Superior temporal gyrus (tissue), 1 donor: ENCODE measurements around the gene ENO1.
A peak's percentile ranks its signal among the peaks of the same experiment; 100 is the strongest.
"Not testable (repeated sequence)": the region's sequence is repeated elsewhere in the genome, so short reads cannot be mapped to it uniquely, and the experiment has no call there.

ENCODE experiments used
- DNase-seq: peaks from one replicate; pipeline ENCODE4 v3.0.0-alpha.2; 2016; ENCODE audit errors: extremely low spot score

Gene ENO1

GRCh38 chr1:8896775-8897174, 18.3 kb upstream of the ENO1 start:
- DNase-seq = not testable (repeated sequence)

- DNase-seq = no peak
Measured at GRCh38 chr1:8892026-8892425, 13.5 kb upstream of the ENO1 start.

GRCh38 chr1:8891401-8891800, 12.9 kb upstream of the ENO1 start:
- no peak for DNase-seq

DNA sequence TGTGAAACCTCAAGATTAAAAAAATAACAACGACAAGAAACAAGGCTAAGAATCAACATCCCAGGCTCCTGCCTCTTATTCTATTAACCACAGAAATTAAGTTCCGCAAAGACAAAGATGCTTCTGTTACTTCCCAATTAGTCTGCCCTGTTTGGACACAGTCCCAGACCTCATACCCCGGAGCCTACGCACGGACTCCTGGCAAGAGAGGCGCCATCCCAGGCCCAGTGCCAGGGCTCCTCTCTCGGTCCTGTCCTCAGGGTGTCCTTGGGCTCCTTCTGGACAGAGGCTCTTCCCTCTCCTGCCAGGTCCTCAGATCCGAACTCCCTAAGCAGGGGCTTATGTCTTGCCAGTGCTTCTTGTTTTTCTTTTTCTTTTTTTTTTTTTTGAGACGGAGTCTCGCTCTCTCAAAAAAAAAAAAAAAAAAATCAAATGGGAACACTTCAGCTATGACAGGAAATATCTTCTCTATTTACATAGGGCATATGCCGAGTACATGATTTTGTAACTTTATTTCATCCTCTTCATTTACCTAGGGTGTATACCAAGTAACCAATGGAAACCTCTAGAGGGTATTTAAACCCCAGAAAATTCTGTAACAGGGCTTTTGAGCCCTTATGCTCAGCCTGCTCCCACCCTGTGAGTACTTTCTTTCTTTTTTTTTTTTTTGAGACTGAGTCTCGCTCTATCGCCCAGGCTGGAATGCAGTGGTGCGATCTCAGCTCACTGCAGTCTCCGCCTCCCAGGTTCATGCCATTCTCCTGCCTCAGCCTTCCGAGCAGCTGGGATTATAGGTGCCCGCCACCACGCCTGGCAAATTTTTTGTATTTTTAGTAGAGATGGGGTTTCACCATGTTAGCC, 11.7 kb upstream of the ENO1 start:
- DNase-seq = peak; percentile 72

GRCh38 chr1:8889103-8889846, 10.8 kb upstream of the ENO1 start:
- DNase-seq = no peak

DNA sequence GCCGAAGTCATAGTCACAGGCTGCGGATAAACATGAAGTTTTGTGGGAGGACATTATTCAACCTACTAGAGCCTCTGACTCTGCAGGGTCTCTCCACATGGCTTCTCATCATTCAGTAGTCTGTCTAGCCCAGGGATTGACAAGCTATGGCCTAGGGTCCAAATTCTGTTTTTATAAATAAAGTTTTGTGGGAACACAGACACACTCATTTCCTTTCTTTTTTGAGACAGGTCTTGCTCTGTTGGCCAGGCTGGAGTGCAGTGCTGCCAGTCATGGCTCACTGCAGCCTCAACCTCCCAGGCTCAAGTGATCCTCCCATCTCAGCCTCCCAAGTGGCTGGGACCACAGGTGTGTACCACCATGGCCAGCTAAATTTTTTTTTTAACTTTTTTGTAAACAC, 8.1 kb upstream of the ENO1 start:
- DNase-seq = no peak

DNA sequence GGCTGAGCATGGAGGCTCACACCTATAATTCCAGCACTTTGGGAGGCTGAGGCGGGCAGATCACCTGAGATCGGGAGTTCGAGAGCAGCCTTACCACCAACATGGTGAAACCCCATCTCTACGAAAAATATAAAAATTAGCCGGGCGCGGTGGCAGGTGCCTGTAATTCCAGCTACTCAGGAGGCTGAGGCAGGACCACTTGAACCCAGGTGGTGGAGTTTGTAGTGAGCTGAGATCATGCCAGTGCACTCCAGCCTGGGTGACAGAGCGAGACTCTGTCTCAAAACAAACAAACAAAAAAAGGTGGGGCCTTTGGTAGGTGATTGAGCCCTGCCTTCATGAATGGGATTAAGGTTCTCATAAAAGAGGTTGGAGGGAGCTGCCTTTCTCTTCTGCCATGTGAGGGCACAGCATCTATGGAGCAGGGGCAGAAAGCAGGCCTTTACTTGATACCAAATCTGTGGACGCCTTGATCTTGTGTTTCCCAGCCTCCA, 7.6 kb upstream of the ENO1 start:
- not testable (repeated sequence) for DNase-seq

DNA sequence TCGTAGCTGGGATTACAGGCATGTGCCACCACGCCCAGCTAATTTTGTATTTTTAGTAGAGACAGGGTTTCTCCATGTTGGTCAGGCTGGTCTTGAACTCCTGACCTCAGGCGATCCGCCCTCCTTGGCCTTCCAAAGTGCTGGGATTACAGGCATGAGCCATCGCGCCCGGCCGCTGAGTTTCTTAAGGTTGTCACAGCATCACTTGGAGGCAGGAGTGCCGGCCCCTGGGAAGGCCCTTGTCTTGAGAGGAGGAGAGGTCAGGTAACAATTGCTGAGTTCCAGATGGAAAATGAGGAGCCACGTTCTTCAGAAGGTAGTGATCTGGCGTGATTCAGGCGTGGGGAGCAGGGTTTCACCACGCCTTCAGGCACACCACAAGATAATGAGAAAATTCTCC, 5.6 kb upstream of the ENO1 start:
- not testable (repeated sequence) for DNase-seq

GRCh38 chr1:8883491-8883890, 5.0 kb upstream of the ENO1 start:
- DNase-seq = no peak

DNA sequence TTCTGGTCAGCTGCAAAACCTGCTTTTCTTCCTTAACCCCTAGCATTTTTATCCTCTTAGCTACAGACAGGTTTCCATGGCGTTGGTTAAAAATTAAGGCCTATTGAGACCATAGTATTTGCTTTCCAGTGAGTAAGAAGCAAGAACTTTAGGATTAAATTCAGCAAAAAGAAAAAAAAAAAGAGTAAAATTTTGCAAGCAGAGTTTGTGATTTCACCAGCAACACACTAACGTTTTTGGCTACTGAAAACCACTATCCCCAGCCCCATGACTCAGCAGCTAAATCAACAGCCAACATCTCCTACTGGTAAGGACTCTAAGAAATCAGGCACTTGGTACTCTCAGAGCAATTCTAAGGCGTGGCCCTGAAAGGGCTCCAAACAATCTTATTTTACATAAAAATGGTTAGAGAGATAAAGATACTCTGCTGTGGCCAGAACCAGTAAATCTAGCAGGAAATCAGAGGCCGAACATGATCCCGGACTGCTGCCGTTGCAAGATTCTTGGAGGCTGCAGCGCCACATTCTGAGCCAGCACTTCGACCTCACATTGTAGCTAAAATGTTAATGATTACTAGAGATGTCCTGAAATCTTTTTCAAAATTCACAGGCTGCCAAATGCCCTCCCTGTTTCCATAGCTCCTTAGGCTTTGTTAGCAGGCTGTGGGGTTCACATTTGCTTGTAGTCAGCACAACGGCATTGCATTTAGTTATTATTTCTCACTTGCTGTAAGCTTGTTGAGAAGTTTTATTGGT, 1.6 kb upstream of the ENO1 start:
- peak; percentile 58 for DNase-seq

DNA sequence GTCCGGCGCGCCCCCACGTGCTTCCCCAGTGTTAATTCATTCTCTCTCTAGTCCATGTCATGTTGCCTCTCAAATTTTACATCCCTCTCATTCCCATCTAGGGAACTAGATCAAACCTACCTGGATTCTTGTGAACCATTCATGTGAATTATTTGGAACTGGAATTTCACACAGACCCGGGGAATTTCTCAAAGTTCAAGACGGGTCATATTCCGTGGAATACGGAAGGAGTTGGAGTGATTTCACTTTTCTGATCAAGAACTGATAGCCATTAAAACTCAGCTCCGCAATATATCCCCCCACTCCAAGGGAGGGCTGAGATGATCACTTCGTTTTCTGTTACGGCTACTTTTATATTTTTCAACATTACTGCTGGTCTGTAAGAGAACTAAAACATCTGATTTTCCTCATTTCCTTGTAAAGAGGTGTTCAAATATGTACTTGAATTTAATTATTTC, 1.0 kb upstream of the ENO1 start:
- DNase-seq = no peak

- peak; percentile 99 for DNase-seq
Measured at GRCh38 chr1:8878698-8879463, 395 bp upstream of the ENO1 start.

DNA sequence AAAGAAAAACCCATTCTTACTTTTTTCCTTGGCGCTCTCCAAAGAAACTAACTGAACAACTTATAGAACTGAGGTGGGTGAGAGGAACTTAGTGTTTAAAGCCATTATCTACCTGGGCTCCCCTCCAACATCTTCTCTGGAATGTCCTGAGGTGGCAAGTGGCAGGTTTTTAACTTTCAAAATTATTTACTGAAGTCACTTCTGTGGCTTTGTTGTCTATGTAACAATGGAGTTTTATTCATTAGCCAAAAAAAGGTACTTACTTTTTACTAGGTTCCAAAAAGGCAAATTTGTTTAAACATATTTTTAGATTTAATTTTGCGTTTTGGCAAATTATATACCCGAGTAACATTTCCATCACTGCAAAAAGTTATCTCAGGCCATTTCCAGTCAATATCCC, 2.4 kb downstream of the ENO1 start:
- DNase-seq = no peak

GRCh38 chr1:8875216-8875861, 3.1 kb downstream of the ENO1 start:
- DNase-seq = peak; percentile 75

DNA sequence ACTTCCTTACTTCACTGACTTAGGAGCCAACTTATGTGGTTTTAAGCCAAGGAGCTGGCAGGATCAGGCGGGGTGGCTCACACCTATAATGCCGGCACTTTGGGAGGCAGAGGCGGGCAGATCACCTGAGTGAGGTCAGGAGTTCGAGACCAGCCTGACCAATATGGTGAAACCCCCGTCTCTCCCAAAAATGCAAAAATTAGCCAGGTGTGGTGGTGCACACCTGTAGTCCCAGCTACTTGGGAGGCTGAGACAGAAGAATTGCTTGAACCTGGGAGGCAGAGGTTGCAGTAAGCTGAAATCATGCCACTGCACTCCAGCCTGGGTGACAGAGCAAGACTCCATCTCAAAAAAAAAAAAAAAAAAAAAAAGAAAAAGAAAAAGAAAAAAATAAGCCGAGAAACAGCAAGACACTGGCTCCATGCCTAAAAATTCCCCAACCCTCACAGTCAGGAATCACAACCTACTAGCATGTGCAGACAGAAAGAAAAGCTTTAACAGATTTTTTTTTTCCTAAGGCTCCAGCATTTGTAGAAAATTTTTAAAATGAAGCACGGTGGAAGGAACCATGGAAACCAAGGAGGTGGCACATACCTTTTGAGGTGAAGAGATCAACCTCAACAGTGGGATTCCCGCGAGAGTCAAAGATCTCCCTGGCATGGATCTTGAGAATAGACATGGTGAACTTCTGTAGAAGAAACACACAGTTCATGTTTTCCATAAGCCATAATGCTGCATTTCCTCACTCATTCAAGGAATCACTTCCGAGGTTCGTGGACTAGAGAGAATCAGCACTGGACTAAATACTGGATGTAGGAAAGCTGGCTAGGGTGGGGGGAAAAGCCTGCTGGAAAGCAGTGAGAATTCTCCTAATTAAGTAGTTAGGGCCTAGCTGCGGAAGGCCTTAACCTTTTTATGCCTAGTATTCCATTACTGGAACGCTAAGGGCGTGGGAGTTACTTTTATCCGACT, 4.0 kb downstream of the ENO1 start:
- no peak for DNase-seq

DNA sequence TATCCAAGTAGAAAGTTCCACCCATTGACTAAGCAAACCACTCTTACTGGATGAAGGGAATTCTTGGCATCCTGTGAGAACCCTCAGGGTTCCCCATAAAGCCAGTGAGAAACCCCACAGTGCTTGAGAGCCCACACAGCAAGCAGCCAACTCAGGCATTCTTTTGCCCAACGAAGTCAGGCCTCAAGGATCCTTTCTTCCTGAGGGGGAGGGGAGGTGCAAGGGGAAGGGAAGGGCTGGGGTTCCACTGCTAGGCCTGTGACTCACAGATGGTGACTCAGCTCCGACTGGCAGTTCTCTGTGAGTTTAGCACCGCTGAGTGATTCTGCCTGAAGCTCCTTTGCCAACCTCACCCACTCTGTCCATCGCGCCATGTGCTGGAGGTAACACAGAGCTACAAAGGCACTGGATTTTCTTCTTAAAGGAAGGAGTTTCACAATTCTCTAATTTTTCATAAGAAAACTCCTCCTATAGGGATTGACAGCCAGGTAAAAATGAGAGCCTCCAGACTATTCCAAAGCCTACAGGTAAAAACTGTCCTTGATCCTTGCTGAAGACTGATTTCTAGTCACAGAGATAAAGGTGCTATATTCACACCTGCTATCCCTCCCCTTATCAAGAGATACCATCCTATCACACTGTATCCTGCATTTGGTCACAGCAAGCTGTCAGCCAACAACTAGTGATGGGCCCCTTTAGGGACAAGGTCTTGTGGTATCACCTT, 4.8 kb downstream of the ENO1 start:
- DNase-seq = peak; percentile 78

GRCh38 chr1:8873001-8873400, 5.5 kb downstream of the ENO1 start:
- no peak for DNase-seq

DNA sequence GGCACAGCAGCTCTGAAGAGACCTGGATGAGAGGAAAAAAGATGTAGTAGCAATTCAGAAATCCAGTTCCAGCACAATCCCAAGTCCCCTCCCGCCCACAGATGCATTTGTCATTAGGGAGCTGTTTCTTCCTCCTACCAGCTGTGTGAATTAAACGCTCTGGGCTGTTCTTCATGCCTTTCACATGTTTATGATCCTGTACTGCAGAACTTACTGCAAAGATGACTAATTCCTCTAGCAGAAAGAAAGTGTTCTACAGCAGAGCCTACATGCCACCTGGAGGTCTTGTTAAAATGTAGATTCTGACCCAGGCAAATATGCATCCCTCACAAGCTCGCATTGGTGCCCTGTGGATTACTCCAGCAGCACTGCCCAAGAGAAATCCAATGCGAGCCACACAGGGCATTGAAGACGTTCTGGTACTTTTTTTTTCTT, 6.5 kb downstream of the ENO1 start:
- peak; percentile 62 for DNase-seq

DNA sequence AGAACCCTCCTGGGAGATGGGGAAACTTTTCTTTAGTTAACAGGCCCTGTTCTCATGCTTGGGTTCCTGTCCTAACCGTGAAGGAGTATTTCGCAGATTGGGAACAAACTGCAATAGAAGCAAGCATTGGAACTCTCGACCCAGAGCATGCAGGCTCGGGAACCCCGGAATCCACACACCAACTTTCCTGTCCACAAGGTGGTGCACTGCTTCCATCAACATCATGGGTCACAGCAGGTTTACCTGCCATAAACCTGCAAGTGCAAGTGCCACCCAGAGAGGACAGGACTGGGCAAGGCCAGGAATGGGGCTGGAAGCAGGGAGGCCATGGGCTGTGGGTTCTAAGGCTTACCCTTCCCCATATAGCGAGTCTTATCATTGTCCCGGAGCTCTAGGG, 6.9 kb downstream of the ENO1 start:
- DNase-seq = no peak
